Omental fat pad (tissue), 4 donors: Measurements from ENCODE around the gene CCDC9B. TPM values are rescaled to one million over a fixed set of nuclear protein-coding genes. Genes with fewer than 3 reads are reported as not detected.

ENCODE experiments used
- ATAC-seq: fragments of 150-250 bp; one replicate; pipeline ENCODE4 v1.9.1; 2016; ENCODE audit warnings: mild to moderate bottlenecking, moderate library complexity; ENCODE audit not compliant: low FRiP score
- DNase-seq: peaks from one replicate; pipeline ENCODE4 v3.0.0-alpha.2; 2019; ENCODE audit warnings: low spot score
- total RNA-seq, 4 donors: library from RNA; depleted of rRNA; stranded (reverse); fragments of >200 nt; gene quantifications; one replicate each; pipeline ENCODE4 v1.1.0, GENCODE V29; 2016
- TF ChIP-seq, protein P1 (sequence below), 3 donors: fragments of 450-650 bp; IDR thresholded peaks; one replicate each; pipeline ENCODE4 v1.5.1; 2016 to 2017; ENCODE audit warnings: antibody characterized with exemption in 3 of 3, mild to moderate bottlenecking in 3 of 3, moderate library complexity in 2 of 3

Gene CCDC9B
- total RNA-seq, 4 donors from 2014 or later, result 1.1 to 7.4 (median 4.5) TPM

DNA sequence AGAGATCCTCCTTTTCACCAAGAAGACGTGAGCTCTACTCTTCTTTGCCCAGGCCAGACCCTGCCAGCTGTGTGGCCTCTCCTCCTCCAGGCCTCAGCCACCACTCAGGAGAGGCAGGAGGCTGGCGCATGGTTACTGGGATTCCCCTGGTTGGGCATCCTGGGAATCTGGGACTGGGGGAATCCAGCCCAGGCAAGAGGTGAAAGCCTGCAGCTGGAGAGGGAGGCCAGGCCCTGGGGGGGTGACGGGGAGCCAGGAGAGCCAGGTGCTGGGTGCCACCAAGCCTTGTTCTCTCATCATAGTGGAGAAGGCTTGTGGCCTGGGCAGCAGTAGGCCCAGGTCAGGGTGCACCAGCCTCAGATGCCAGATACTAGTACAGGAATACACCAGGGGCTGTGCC is 6.2 kb downstream of the CCDC9B start:
- ATAC-seq (no peak), DNase-seq (no peak)
- TF ChIP-seq, protein P1, sequence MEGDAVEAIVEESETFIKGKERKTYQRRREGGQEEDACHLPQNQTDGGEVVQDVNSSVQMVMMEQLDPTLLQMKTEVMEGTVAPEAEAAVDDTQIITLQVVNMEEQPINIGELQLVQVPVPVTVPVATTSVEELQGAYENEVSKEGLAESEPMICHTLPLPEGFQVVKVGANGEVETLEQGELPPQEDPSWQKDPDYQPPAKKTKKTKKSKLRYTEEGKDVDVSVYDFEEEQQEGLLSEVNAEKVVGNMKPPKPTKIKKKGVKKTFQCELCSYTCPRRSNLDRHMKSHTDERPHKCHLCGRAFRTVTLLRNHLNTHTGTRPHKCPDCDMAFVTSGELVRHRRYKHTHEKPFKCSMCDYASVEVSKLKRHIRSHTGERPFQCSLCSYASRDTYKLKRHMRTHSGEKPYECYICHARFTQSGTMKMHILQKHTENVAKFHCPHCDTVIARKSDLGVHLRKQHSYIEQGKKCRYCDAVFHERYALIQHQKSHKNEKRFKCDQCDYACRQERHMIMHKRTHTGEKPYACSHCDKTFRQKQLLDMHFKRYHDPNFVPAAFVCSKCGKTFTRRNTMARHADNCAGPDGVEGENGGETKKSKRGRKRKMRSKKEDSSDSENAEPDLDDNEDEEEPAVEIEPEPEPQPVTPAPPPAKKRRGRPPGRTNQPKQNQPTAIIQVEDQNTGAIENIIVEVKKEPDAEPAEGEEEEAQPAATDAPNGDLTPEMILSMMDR (IDR thresholded peaks at IDR 0.05), result no peak

DNA sequence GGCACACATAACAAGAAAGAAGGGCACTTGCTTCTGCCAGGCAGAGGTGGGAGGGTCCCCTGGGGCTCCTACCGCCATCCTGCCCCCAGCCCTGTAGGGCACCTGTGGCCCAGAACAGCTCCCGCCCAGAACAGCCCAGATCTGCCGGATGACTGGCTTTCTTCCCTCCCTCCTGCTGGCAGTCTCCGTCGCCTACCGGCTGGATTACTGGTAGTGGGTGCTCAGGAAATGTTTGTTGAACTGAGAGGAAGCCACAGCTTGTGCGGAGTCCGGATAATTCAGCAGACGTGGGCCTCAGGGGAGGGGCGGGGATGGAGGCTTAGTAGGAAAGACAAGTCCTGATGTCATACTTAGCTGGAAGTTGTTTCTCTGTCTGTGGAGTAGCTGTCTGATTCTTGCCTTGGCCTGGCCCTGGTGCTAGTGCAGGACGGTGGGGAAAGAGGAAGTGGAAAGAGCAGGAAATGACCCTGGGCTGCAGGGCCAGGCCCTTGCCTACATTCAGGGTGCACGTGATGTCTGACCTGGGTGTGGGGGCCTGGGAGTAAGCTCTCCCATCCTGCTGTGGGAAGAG is 6.7 kb downstream of the CCDC9B start:
- ATAC-seq (peak; percentile 18), DNase-seq (no peak)
- TF ChIP-seq, protein P1 (IDR thresholded peaks at IDR 0.05), result no peak

DNA sequence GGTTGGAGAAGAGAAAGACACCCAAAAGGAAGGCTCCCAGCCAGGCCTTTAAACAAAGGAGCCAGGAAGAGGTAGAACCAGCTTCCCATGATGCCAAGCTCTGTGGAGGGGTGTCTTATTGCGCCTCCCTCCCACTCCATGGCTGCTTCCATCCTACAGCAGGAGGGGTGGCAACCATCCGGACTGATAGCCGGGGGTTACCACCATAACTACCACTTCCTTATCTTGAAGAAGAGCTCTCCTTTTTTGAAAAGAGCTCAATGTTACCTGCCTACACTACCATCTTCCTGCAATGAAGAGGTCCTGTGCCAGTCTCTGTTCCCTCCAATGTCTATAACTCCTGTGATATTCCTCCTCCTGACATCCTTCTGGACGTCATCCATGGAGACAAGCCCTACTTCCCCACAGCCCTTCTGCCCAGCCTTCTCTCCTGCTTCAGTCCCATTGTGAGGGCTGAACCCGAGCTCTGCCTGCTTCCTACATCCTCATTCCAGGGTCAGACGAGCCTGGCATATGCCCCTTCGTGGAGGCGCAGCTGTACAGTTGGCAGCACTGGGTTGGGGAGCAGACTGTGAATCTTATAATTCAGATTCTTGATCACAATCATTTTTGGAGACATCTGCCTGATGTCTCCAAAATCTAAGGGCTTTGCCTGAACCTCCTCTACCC is 8.5 kb downstream of the CCDC9B start:
- TF ChIP-seq, protein P1 (IDR thresholded peaks at IDR 0.05), result no peak
- DNase-seq, result no peak
- ATAC-seq, result no peak

DNA sequence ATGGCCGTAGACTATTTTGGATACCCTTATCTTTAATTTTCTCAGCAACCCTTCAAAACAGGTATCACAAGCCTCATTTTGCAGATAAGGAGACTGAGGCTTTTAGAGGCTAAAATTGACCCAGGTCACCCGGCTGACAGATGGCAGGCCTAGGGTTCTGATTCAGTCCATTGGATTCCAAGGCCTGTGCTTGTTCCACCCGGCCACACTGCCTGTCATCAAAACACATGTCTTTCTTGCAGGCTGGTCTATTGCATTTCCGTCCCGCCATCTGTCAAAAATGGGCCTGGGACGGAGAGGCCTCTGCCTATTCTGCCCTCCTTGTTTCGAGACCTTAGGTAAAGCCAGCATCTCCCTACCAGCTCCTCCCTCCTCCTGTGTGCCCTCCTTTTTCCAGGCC is 9.1 kb downstream of the CCDC9B start:
- TF ChIP-seq, protein P1 (IDR thresholded peaks at IDR 0.05), result no peak
- ATAC-seq, result no peak
- no peak for DNase-seq

DNA sequence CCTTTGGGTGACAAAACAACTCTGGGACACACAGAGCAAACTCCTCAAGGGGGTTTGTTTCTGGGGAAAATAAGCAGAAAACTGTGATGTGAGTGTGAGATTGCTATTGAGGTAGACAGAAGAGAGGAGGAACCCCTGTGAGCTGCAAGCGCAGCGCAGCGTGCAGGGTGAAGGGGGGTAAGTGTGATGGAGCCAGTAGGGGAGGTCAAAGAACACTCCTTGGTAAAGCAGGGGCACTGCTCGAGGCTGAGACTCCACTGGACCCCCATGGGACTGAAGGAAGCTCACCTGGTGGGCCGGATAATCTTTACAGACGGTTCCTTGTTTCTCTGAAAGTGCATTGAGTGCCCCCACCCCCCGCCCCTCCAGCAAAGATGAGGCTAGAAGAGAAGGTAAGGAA is 9.7 kb downstream of the CCDC9B start:
- DNase-seq (no peak), ATAC-seq (no peak)
- TF ChIP-seq, protein P1 (IDR thresholded peaks at IDR 0.05), result no peak

DNA sequence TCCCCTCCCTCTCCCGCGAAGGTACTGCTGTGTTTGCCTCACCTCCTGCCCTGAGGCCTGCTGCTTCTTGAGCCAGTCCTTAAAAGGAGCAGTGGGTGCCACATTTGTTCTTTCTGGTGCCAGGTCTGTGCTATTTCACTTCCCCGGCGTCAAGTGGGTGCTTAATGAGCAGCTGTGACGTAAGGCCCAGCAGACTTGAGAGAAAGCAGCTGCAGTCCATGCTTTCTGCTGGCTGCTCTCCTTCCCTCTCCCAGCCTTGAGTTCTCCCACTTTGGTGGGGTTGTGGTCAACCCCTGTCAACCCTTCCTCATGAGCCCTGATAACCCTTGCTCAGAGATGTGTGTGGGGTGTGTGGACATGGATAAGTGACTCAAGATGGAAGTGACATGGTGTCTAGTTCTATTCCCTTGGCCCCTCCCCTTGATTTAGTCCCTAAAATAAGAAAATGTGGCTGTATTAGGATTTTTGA is 10.3 kb downstream of the CCDC9B start:
- DNase-seq (no peak), ATAC-seq (no peak)
- TF ChIP-seq, protein P1 (IDR thresholded peaks at IDR 0.05), result no peak

DNA sequence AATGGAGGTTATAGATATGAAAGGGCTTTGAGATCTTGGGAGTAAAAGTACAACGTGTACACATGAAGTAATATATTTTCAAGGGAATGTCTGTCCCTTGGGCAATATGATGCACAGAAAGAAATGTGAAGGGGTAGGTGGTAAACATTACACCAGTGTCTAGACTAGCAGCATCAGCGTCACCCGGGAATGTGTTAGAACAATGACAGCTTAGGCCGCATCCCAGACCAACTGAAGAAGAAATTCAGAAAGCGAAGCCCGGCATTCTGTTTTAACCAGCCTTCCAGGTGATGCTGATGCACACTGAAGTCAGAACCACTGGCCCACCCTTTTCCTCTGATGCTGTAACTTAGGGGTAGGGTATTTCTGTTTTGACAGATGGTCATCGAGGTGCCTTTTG is 10.9 kb downstream of the CCDC9B start:
- ATAC-seq (no peak), DNase-seq (no peak)
- TF ChIP-seq, protein P1 (IDR thresholded peaks at IDR 0.05), result no peak
